Inferior parietal cortex (tissue), 1 donor: ENCODE results near the gene ANKRD55.
"Not testable (repeated sequence)": the region's sequence is repeated elsewhere in the genome, so short reads cannot be mapped to it uniquely, and the experiment has no call there.

ENCODE experiments used
- DNase-seq: peaks from one replicate; pipeline ENCODE4 v3.0.0-alpha.2; 2016; ENCODE audit errors: extremely low spot score

ANKRD55 gene

DNA sequence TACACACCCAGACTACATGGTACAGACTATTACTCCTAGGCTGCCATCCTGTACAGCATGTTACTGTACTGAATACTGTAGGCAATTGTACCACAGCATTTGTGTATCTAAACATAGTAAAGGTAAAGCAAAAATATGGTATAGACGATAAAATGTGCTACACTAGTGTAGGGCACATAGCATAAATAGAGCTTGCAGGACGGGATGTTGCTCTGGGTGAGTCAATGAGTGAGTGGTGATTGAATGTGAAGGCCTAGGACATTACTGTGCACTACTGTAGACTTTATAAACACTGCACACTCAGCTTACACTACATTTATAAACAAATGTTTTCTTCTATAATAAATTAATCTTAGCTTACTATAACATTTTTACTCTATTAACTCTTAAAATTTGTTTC is 25.6 kb downstream of the ANKRD55 start:
- no peak for DNase-seq

DNA sequence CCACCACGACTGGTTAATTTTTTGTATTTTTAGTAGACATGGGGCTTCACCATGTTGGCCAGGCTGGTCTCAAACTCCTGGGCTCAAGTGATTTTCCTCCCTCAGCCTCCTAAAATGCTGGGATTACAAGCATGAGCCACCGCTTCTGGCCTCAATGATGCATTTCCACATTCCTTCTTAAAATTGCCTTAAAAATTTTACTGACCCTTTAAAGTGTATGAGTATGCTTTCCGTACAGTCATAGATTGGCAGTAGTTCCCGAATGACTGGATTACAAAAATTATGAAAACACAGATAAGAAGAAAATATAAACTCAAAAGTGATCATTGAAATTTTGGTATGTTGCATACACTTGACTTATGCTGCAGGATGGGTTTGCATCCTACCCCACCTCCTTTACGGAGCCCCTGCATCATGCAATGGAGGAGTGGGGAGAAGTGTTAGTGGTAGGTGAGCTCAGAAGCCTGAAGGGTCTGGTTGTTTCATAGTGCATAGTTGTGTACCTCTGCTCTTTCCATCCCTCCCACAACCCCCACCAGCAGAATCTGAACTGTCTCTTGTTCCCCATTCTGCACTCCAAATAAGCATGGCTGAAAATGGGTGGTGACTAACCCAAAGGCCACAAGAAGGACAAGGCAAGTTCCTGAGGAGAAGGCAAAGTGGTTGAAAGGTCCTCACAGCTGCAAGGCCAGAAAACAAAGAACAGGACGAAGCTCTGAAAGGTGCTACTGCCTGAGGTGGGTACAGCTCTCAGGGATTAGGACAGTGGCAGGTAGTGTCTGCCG is 26.8 kb downstream of the ANKRD55 start:
- no peak for DNase-seq

DNA sequence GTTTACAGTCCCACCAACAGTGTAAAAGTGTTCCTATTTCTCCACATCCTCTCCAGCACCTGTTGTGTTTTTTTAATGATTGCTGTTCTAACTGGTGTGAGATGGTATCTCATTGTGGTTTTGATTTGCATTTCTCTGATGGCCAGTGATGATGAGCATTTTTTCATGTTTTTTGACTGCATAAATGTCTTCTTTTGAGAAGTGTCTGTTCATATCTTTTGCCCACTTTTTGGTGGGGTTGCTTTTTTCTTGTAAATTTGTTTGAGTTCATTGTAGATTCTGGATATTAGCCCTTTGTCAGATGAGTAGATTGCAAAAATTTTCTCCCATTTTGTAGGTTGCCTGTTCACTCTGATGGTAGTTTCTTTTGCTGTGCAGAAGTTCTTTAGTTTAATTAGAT is 29.2 kb downstream of the ANKRD55 start:
- DNase-seq: not testable (repeated sequence)

DNA sequence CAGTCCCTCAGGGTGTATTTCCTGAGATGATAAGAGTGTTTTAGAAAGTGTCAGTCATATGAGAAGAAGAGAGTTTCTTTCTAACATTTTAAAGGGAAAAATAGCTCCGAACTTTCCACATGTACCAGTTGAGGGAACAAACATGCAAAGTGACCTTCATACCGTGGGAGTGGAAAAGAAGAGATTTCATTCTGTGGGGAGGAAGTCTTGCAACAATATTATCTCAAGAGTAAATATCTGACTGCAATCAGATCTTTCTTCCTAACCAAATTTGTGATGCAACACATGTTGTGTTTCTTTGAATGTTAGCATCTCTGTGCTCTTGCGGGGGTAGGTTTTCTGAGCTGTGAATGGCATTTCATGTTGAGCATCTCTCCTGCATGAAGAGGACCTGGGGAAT is 30.6 kb downstream of the ANKRD55 start:
- no peak for DNase-seq

DNA sequence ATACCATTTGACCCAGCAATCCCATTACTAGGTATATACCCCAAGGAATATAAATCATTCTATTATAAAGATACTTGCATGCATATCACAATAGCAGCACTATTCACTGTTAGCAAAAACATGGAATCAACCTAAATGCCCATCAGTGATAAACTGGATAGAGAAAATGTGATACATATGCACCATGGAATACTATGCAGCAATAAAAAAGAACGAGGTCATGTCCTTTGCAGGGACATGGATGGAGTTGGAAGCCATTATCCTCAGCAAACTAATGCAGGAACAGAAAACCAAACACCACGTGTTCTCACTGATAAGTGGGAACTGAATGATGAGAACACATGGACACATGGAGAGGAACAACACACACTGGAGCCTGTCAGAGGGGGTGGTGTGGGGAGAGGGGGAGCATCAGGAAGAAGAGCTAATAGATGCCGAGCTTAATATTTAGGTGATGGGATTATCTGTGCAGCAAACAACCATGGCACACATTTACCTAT is 31.3 kb downstream of the ANKRD55 start:
- not testable (repeated sequence) for DNase-seq

DNA sequence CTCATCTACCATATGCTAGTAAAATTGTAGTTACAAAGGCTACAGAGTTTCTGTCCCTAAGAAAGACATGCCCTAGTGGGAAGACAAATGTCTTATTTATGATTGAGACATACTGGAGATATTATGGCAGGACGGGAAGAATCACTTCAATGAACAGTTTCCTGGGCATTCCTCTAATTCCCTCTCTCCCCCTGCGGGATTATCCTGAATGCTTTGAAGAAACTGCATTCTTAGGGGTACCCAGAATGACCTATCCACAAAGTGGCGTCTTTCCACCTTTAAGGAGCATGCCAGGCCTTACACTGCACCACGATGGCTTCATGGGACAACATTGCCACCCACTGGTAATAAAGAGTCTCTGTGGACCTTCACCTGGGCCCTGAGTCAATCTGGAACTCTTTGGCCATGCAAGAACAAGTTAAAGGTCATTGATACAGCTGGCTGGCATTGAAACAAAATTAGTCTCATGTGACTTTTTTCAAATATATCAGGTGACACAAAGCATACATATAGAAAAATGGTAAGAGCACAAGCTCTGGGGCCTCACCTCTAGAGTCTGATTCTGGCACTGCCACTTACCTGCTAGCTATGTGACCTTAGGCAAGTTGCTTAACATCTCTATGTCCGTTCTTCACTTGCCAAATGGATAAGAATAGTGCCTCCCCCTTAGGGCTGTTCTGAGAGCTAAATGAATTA is 32.0 kb downstream of the ANKRD55 start:
- DNase-seq: peak; percentile 77

DNA sequence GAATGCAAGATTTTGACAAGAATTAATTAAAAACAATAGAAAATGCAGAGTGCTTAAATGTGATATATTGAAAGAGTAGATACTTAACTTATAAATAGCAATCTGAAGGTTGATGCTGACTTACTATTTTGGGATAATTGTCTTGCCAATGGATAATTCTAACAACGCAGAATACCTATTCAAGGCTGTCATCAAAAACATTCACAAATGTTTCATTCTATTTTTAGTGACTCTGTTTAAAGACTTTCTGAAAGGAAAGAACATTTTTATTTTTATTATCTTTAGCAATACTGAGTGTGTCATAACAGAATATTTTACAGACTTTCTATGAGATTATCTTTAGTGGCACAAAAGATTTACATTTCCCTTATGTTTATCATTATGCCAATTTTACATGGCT is 38.1 kb downstream of the ANKRD55 start:
- DNase-seq: no peak

DNA sequence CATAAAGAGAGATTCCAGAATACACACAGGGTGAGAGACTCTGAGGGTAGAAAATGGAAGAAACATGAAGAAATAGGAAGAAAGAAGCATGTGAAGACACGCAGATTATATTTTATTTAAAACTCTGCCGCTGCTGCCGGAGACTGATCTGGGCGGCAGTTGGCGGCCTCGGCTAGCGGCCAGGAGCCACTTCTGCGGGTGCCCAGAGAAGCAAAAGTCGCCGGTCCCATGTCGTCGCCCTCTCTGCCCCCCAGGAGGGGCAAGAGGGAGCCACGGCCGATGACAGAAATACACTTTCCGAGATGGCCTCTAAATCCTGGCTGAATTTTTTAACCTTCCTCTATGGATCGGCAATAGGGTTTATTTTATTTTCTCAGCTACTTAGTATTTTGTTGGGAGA is 40.9 kb downstream of the ANKRD55 start:
- no peak for DNase-seq

DNA sequence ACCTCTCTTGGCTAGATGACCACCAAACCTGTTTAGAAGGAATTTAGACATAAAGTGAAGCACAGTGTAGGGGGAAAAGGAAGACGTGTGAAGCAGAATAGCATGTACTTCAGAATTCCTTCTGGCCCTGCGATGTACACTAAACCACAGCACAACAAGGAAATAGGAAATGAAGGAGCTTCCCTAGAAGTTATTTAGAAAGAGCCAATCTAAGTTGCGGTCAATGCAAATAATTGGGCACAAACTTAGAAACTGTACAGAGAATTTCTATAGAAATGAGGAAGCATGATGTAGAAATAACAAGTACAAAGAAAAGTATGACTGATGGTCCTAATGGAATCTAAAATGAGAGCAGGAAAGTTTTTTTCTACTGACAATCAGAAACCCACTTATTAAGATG is 41.5 kb downstream of the ANKRD55 start:
- DNase-seq: no peak

DNA sequence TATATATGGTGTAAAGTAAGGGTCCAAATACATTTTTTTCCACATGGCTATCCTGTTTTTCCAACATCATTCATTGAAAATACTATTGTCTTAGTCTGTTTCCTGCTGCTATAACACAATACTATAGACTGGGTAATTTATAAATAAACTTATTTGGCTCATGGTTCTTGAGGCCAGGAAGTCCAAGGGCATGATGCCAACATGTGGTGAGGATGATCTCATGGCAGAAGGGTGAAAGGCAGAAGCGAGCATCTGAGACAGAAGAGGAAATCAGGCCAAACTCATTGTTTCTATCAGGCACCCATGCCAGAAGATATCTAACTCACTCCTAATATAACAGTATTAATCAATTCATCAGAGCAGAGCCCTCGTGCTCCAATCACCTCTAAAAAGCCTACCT is 42.6 kb downstream of the ANKRD55 start:
- no peak for DNase-seq

DNA sequence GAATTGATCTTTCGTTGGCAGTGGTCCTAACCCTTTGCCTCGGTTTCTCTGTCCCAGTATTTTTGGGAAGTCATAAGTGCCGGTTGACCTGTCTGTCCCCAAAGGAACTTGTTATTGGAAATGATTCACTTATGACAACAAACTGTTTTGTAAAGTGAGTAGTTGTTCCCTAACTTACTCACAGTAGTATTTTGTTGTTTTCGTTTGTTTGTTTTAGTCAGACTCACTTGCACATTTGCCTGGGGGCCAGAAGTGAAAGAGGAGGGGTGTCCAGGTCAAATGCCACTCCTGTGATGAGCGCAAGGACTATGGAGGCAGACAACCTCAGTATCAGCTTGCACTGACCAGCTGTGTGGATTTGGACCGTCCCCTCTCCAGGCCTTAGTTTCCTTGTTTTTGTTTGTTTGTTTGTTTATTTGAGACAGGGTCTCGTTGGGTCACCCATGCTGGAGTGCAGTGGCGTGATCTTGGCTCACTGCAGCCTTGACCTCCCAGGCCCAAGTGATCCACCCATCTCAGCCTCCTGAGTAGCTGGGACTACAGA is 47.3 kb downstream of the ANKRD55 start:
- no peak for DNase-seq

DNA sequence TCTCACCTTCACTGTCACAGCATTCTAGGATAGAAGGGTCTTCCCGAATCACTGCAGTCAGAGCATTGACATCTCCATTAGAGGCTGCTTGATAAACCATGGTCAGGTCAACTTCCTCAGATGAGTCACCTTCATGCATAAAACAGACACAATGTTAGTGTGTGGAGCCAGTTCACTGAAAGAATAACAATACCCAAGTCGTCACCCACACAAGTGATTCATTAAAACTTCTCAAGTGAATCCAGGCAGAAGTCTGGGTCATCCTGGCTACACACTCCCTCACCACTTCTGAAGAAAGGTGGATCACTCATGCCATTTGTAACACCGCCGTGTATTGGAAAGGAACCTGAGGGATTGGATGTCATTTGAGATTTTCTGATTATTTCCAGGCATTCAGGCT is 49.6 kb downstream of the ANKRD55 start:
- no peak for DNase-seq

DNA sequence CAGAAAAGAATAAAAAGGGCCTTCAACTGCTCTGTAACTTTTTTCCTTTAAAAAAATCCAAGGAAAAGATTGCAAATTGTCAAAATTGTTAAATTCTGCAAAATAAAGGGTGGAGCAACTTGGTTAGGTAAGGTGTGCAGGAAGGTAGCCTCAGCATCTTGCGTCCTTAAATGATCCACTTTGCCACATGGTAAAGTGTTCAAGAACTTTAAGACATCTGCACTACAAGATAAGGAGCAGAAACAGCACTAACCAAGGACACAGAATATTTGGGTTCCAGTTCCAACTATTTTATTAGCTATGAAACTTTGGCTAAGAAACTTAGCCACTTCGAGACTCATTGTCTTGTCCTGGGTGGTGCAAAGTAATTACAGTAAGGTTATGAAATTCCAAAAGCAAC is 53.7 kb downstream of the ANKRD55 start:
- DNase-seq: no peak

DNA sequence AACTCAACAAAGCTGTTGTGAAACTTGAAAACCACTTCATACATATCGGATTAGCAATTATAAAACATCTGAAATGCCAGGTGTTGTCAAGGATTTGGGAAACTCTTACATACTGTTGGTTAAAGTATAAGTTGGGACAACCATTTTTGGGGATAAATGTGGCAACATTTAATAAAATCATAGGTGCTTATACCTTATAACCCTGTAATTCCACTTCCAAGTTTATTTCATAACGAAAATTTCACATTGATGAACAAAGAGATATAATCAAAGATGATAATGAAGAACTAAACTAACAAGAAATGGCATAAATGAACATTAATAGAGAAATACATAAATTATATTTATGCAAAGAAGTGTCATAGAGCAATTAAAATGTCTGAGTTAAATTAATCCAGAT is 54.3 kb downstream of the ANKRD55 start:
- no peak for DNase-seq

DNA sequence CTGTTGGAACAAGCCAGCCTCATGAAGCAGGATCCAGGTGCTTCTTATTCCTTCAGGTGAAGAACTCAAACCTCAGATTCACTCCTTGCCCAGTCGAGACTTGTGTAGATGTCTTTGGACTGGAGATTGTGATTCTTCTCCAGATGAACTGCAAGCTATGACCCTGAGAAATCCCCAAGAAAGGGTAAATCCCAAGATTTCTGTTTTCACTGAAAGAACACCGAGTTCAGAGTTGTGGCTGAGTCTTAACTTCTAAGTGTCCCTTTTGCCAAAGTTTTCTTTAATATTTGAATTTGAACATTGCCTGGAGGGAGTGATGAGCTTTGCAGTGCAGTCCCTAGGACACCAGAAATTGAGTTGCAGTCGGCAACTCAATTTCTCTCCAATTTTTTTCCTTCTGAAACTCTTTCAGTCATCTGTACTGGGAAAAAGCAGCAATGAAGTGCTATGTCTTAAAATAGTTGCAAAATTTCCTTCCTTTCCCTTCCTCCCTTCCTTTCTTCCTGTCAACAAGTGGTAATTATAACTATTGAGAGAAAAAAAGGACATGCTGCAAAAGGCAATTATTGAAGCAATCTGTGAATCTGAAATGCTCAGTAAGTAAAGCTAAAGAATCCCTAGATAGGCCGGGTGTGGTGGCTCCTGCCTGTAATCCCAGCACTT is 56.1 kb downstream of the ANKRD55 start:
- DNase-seq: no peak

DNA sequence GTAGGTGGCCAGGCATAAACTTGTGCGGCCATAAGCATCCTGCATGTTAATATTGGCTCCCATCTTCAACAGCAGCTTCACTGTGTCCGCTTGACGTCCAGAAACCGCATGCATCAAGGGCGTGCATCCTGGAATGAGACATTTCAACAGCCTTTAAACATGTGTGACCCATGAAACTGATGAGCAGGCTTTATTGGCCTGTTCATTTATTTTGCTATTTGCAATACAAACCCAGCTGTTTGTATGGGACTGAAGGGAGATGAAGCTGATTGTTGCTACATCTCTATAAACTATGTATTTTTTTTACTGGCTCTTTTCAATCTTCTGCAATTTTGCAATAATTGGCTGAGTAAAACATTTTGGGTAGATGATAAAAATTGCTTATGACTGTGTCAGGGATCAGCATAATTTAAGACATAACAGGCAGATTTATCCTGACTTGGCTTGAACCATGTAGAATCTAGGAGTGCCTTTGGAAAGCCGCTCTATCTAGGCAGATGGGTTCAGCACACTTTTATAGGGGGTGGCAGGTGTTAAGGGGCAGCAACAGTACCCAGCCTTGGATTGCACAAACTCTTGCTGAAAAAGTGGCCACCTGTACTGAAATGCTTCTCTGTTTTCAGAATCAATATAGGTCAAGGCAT is 56.9 kb downstream of the ANKRD55 start:
- DNase-seq: no peak

DNA sequence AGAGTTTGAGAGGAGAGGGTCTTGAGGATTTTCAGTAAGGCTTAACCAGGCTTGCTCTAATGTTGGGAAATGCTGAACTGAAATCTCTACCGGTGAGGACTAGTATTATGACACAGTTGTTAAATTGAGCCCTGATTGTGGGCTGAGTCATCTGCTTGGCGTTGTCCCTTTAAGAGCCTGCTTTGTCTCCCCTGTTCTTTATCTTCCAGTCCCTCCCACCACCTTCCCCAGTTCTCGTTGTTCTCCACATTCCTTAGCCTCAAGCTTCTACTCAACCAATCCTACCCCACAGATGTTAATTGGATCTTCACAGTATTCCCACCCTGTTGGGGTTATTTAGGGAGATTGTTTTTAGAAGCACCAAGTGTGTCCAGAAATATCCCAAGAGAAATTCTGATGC is 57.6 kb downstream of the ANKRD55 start:
- no peak for DNase-seq

DNA sequence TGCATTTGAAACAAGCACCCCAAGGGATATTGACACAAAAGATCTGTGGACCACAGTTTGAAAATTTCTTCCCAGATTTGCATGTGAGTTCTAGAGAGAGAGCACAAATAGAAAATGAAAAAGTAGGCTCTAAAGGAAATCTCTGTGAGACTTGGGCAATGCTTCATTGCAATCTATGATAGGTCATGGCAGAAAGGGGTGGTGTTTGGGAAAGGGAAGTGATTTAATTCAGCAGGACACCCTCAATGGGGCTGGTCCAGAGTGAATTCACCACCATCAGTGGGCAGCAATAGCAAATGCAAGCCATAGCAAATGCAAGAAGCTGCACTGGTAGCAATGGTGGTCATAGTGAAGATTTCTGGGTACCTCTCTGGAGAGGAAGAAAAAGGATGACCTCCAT is 58.1 kb downstream of the ANKRD55 start:
- DNase-seq: no peak

DNA sequence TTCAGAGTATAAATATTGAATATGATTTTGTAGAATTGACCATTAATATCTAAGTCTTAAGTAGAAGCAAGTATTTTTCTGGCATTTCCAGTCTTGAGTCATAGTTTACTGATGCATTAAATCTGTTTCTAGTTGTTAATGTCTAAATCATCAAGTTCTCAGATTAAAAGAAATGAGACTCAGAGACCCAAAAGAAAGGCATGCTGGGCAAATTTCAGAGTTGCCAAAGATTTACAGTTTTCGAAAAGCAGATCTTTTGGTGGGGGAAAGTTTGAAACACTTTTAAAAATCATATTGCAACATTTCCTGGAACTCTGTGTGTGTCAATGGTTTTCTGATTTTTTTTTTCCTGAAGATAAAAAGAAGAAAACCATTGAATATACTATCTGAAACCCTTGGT is 60.9 kb downstream of the ANKRD55 start:
- no peak for DNase-seq

DNA sequence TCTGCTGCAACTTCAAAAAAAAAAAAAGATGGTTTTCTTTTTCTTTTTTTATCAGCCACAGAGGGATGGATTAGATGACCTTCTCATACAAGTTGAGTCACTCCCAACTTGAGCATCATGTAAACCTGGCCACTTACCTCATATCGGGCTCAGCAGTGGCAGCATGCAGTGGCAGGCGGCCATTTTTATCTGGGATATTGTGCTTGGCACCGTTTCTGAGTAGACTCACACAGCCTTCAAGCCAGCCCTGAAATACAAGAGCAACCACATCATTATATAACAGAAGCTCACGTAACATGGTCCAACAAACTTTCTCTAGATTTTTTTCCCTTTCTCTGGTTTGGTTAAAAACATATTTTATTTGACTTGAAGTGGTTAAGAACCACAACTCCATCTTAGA is 62.6 kb downstream of the ANKRD55 start:
- DNase-seq: no peak

DNA sequence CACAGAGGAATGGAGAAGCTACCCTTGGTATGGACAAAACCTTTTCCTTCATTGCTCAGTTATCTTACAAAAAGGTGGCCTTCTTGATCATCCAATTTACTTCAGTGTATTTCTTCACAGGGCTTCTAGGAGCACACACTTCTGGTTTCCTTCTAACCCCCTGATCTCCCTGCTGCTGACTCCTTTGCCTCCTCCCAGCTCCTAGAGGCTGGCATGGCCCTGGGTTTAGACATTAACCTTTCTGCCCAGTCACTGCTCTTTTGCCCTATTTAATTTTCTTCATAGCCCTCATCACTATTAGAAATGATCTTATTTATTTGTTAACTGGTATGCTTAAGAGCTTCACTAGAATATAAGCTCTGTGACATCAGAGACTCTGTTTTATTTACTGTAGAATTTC is 63.2 kb downstream of the ANKRD55 start:
- no peak for DNase-seq

DNA sequence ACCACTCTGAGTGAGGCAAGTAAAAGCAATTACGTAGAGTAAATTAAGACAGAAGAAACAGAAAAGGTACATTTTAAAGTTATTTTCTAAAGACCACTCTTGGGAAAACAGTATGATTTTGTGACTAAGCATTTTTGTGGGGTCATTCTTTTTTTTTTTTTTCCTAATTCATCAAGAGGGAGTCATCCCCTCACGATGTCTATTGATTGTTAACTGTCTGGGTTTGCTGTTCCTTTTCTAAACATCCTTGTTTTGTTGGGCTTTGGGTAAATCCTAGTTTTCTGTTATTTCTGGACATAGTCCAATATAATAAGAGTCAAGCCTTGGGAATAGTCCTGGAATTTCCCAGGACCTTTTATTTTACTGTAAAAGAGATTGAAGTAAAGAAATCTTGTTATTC is 63.8 kb downstream of the ANKRD55 start:
- no peak for DNase-seq
